Activated CD4-positive, alpha-beta T cell treated with anti-CD3 and anti-CD28 coated beads, Interleukin-2, amount 50 U/mL, for 48 hours (primary cell): ENCODE measurements around the gene ZBTB7C.

Experiments
- DNase-seq, 2 experiments: peaks; one replicate each; pipeline ENCODE4 v3.0.0-alpha.2; 2020

Gene ZBTB7C

DNA sequence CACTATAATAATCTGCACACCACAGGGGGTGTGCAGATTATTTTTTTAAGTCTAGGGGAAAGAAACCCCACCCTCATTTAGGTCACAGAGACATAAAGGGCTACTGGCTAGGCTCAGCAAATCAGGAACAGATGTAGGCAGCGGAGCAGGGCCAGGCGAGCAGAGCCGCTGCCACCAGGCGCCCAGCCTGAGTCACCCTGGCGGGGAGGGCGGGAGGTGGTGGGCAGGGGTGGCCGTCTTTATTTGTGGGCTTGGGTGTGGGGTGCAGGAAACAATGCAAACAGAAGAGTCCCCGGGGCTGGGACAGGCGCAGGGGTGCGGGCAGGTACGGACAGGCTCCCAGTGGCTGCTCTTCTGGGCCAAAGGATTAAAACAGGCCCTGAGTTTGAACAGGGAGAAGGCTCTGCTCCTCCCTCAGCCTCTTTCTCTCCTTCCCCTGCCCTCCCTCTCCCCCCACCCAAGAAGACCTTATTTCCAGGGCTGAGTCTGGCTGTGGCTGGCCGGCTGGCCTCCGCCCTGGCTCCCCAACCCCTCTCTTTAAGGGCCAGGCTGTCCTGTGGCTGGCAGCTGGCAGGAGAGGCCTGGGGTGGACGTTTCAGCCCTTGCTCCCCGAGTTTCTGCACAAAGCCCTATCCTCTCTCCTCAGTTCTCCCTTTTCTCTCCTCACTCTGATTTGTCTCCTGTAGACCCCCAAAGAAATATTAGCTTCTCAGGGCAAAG lies 335.8 kb downstream of the ZBTB7C start:
- no peak for DNase-seq

DNA sequence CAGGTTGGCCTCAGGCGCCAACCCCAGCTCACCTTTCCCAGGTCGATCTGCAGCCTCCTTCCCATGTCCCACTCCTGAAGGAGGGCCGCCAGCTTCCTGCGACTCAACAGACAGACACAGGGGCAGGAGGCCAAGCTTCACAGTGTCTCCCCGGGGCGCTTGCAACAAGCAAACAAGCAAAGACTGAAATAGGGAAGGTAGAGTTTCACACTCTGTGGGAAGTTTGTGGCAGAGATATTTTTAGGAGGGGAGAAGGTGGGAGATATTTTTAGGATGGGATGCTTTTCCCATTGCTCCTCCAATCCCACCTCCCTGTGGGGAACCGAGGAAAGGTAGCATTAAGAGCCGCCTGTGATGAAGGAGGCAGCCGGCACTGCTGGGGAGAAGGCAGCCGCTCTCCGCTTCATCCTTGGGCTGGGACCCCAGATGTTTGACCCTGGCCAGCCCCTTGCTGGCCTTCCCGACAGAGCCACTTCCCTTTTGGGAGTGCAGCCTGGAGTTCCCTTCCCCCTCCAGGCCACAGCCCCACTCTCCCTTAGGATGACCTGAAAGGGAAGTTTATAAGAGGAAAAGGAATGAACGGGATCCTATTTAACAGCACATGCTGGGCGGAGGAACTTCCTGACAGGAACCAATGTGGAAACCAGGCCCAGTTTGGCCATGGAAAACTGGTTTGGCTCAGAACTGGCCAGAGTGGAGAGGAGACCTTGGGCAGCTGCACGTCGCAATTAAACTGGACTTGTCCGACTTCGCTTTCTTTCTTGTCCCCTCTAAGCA lies 336.6 kb downstream of the ZBTB7C start:
- DNase-seq: no peak

- no peak for DNase-seq
Measured at GRCh38 chr18:48068916-48069445, 340.2 kb downstream of the ZBTB7C start.

DNA sequence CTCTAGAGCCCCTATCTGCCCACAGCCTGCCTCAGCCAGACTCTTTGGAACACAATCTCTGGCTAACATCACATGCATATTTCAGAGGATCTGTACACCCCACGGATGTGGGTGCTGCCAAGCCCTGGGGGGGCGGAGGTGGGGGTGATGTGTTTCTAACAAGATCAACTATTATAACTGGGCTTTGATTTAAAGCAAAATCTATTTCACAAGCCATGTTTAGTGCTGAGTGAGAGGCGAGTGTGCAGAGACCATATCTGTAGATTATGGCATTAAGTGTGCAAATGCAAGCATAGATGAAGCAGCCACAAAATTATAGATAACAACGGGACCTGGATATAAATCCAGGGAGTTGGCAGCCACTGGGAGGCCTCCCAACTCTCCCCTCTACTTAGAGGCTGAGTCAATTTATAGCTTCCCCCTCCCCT lies 342.9 kb downstream of the ZBTB7C start:
- DNase-seq: no peak

DNA sequence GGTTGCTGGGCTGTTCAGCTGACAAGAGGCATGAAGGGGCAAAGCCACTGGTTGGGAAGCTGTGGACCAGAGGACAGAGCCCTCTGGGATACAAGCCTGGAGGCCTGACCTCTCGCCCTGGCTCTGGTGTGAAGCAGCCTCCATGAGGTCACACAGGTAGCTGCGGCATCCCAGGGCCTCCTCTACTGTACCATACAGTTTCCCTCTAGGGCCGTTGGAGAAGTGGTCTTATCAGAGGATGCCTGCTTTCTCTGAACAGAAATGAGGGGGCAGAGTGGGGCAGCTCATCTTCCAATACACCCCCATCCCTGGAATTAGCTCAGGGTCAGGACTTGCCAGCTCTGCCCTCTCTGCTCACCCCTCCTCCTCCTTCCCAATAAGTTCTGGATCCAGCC lies 343.6 kb downstream of the ZBTB7C start:
- no peak for DNase-seq

DNA sequence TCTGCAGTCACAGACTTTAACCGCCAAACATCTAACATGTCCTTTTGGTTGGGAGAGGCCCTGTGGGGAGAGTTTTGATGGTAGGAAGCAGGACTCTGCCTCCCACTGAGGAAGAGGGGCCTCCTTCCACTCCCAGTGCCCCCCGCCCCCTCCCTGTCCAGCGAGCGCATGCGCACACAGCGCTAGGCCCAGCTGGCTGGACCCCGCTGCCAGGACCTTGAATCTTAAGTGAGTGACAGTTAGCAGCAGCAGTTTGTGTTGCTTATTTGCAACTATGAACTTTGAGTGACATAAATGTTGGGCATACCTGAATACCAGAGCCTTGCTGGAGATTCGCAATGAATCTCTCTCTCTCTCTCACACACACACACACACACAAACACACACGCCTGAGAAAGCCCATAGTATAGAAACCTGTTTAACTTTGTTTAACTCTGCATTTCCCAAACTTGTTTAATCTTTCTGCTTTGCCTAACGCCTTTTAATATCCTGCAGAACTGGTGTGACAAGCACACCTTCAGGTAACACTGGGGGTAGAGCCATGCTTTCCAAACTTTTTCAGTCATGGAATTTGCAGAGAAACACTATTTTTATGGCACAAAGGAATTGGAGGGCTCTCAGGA lies 344.1 kb downstream of the ZBTB7C start:
- no peak for DNase-seq

DNA sequence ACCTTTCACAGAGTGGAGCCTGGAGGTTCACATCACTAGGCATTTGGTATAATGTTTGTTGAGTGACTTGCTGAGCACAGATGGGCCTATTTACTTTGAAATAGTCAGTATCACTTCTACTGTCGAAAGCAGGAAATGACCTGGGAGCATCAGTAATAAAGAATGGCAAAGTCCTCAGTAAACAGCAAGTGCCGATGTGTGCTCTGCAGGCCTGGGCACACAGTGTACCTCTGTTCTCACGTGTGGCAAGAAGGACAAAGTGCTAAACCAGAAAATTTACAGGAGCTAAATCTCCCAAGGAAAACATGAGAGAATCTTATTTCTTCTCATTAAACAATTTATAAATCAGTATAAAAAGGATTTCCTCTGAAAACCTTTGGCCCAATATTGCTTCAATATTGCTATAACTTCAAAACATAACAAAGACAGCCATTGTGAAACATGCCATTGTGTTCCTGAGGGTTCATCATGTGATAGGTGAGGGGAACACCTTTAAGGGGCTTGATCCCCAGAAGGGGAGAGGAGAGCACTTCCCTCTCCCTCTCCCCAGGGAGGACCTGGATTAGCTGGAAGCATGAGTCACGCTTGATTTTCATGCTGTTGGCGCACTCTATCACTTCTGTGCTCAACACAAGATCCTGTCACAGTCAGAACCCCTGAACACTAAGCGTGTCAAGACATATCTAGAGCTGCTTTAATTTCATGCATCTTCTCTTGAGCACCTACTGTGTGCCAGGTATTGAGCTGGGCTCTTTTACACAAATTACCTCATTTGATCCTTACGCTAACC lies 347.2 kb downstream of the ZBTB7C start:
- no peak for DNase-seq

DNA sequence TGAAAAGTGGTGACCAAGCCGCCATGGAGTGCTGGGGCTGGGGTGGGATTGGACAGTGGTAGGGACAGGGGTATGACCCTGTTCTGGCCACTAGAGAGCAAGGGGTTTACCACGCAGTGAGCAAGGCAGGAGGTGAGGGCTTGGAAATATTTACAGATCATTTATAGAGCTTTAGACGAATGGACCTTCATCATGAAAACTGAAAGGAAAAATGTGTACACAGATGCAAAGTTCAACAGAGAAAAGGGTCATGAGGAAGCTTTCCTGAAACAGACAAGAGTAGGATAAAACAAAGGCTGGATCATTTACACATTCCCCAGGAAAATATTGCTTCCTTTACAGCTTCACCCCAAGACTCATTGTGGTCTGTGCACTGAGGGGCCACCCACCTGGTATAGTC lies 348.2 kb downstream of the ZBTB7C start:
- DNase-seq: no peak

- no peak for DNase-seq
Measured at GRCh38 chr18:48060346-48060745, 348.8 kb downstream of the ZBTB7C start.

GRCh38 chr18:48059455-48060010 lies 349.6 kb downstream of the ZBTB7C start:
- no peak for DNase-seq

GRCh38 chr18:48058486-48058885 lies 350.7 kb downstream of the ZBTB7C start:
- DNase-seq: no peak

GRCh38 chr18:48057018-48057417 lies 352.2 kb downstream of the ZBTB7C start:
- no peak for DNase-seq

GRCh38 chr18:48055351-48055750 lies 353.8 kb downstream of the ZBTB7C start:
- no peak for DNase-seq

DNA sequence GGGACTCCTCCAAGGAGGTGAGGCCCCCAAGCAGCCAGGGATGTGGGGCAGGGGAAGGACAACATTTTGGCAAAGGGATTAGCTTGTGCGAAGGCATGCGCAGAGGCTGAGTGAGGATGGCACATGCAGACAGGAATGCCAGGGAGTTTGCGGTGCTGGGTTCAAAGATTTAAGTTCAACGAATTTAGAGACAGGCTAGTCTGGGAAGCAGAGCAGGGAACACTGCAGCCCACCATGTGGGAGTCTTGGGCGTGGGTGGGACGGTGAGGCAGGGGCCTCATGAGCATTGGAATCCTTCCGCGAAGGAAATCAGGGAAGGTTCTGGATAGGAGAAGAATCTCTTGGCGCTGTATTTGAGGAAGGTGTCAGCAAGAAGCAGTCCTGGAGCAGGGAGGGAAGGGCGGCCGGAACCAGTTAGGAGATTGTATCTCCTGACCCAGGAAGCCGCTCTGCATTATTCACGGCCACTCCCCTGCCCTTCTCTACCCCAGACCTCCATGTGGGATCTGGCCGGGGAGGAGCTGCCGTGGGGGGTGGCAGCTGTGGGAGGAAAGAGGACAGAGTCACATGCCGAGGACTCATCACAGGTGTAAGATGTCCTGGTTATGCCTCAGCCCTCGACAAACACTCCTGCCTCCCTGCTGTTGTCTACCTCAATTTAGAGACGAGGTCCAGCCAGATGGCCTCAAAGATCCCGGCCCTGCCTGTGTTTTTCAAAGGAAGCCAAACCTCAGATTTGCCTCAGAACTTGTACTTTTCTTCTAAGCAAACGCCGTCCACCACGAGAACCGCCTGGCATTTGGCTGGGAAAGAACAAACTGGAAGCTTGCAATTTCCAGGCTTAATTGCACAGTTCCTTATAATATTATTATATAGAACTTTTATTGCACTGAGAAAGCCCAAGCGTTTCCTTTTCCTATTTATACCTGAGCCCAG lies 355.0 kb downstream of the ZBTB7C start:
- no peak for DNase-seq

- DNase-seq: no peak
Measured at GRCh38 chr18:48052842-48053241, 356.3 kb downstream of the ZBTB7C start.

DNA sequence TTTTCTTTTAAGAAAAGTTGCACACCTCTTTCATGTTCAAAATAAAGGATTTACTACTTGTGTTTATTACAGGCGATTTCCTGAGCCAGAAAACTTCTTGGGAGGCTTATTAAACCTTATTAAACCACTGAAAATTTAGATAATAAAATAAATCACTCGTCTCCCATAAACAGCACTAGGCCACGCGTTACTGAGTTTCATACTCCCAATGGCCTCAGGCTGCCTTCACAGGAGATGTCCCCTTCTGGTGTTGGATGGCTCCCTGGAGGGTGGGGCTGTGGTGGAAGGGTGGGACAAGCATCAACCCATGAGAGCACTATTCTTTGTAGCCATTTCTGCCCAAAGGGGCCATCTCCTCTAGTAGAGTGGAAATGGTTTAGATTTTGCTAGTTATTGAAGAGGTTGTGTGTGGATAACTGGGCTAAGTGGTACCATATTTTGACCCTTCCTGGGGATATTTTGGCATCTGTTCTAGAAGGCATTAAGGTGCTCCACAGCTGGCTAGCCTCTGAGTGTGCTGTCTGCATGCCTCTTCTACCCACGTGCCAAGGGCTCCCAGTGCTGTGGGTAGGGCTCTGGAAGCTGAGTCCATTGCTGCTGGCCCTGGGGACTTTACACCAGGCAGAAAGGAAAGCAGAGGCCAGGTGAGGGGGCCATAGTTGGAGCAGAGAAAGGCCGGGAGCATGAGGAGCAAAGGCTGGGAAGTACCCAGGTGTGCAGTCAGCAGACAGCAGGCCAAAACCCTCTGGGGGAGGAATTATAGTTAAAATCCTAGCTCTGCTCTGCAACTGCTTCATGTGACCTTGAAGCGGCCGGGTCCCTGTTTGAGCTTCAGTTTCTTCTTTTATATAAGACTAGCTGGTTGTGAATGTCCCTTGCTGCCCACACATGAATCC lies 357.0 kb downstream of the ZBTB7C start:
- DNase-seq: no peak

- no peak for DNase-seq
Measured at GRCh38 chr18:48050176-48050575, 359.0 kb downstream of the ZBTB7C start.

DNA sequence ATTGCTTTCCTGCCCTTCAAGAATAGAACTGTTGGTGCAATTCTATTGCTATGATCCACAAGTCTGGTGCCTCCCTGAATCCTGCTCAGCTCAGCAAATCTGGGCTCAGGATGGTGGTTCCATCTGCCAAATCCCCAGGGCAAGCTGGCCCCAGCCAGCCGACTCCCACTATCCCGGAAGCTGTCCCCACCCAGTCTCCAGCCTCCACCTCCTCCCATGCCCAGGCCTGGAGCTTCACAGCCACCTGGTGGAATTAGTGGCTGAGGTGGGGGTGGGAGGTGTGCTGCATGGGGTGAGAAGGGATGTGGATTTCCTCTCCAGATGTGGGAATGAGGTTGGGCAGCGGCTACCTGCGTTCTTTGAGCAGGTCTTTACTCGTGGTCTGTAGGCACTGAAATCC lies 359.4 kb downstream of the ZBTB7C start:
- DNase-seq: no peak

GRCh38 chr18:48048251-48048650 lies 360.9 kb downstream of the ZBTB7C start:
- no peak for DNase-seq

- DNase-seq: no peak
Measured at GRCh38 chr18:48046843-48047242, 362.3 kb downstream of the ZBTB7C start.
